H1 (cell line): ENCODE results near the gene NMRAL1. TPM values are rescaled to one million over a fixed set of nuclear protein-coding genes. Genes with fewer than 3 reads are reported as not detected.

Source experiments
- RFX5 ChIP-seq: IDR thresholded peaks from 2 replicates; pipeline ENCODE4 v1.6.1; 2011; ENCODE audit warnings: low read depth, low read length, improper control_type of control experiment, borderline replicate concordance
- RXRA ChIP-seq: IDR thresholded peaks from 2 replicates; pipeline ENCODE4 v1.6.1; 2011; ENCODE audit warnings: low read depth, mild to moderate bottlenecking, low read length, moderate library complexity; ENCODE audit not compliant: insufficient read depth
- SAP30 ChIP-seq: fragments of 300-600 bp; sonication (generic); IDR thresholded peaks from 2 replicates; pipeline ENCODE4 v1.7.1; 2012; ENCODE audit warnings: low read length, moderate library complexity, mild to moderate bottlenecking, inconsistent platforms; ENCODE audit not compliant: insufficient read depth, insufficient replicate concordance
- polyA plus RNA-seq, 7 experiments: library from polyadenylated mRNA; depleted of rRNA in 3 of 7; stranded (reverse) in 5 of 7; unstranded in 2 of 7; fragments of >200 nt in 5 of 7; fragments of 200-250 nt in 2 of 7; gene quantifications; 1 replicate in 5 of 7; 2 replicates in 1 of 7; 4 replicates in 1 of 7; pipeline versions ENCODE4 v1.2.1 to v1.2.3, GENCODE V29; 2011 to 2013; ENCODE audit warnings: missing spikeins in 2 of 7, mixed read lengths in 2 of 7
- total RNA-seq: library from RNA; stranded (reverse); fragmentation: NEBNext Ultra II Directional; extraction: Animal tissue kit (Norgen Biotek cat#: 25700); gene quantifications from 2 replicates; pipeline ENCODE4 v1.2.1, GENCODE V29; 2021
- TF ChIP-seq, protein P1 (sequence below): fragments of 300-600 bp; sonication (generic); IDR thresholded peaks from 2 replicates; pipeline ENCODE4 v1.7.1; 2012; ENCODE audit warnings: low read length, moderate library complexity, mild to moderate bottlenecking, inconsistent platforms; ENCODE audit not compliant: insufficient replicate concordance
- TF ChIP-seq, protein P2 (sequence below), 3 experiments: IDR thresholded peaks; 1 replicate in 2 of 3; 2 replicates in 1 of 3; pipeline versions ENCODE4 v1.5.1 to v1.6.1; 2011; ENCODE audit warnings: low read length in 3 of 3, mild to moderate bottlenecking in 3 of 3, inconsistent platforms in 2 of 3, low read depth in 1 of 3, moderate library complexity in 1 of 3; ENCODE audit not compliant: insufficient read depth in 1 of 3; ENCODE audit errors: control extremely low read depth in 1 of 3

The NMRAL1 gene
- total and polyA plus RNA-seq, 2 of the 8 experiments (the other 6 are each of a cell fraction or from before 2014, with no cell fraction given) = 66.8 to 143 TPM

DNA sequence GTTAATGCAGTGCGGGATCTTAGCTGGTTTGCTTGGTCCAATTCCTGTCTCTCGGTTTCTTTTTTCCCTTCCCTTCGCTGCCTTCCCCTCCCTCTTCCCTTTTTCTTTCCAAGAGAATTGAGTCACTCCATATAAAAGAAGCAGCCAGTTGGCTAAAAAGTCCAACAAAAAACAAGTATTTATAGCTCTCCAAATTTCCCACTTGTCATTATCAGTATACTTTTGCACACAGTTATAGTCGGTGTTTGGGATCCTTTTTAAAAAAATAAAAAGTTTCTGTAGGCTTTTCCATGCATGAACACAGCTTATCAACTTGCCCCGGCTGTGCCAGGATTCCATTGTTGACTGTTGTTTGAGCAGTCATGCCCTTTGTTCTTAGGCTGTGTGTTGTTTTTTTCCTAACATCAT is 26.6 kb upstream of the NMRAL1 start (continued):
- TF ChIP-seq, protein P1, sequence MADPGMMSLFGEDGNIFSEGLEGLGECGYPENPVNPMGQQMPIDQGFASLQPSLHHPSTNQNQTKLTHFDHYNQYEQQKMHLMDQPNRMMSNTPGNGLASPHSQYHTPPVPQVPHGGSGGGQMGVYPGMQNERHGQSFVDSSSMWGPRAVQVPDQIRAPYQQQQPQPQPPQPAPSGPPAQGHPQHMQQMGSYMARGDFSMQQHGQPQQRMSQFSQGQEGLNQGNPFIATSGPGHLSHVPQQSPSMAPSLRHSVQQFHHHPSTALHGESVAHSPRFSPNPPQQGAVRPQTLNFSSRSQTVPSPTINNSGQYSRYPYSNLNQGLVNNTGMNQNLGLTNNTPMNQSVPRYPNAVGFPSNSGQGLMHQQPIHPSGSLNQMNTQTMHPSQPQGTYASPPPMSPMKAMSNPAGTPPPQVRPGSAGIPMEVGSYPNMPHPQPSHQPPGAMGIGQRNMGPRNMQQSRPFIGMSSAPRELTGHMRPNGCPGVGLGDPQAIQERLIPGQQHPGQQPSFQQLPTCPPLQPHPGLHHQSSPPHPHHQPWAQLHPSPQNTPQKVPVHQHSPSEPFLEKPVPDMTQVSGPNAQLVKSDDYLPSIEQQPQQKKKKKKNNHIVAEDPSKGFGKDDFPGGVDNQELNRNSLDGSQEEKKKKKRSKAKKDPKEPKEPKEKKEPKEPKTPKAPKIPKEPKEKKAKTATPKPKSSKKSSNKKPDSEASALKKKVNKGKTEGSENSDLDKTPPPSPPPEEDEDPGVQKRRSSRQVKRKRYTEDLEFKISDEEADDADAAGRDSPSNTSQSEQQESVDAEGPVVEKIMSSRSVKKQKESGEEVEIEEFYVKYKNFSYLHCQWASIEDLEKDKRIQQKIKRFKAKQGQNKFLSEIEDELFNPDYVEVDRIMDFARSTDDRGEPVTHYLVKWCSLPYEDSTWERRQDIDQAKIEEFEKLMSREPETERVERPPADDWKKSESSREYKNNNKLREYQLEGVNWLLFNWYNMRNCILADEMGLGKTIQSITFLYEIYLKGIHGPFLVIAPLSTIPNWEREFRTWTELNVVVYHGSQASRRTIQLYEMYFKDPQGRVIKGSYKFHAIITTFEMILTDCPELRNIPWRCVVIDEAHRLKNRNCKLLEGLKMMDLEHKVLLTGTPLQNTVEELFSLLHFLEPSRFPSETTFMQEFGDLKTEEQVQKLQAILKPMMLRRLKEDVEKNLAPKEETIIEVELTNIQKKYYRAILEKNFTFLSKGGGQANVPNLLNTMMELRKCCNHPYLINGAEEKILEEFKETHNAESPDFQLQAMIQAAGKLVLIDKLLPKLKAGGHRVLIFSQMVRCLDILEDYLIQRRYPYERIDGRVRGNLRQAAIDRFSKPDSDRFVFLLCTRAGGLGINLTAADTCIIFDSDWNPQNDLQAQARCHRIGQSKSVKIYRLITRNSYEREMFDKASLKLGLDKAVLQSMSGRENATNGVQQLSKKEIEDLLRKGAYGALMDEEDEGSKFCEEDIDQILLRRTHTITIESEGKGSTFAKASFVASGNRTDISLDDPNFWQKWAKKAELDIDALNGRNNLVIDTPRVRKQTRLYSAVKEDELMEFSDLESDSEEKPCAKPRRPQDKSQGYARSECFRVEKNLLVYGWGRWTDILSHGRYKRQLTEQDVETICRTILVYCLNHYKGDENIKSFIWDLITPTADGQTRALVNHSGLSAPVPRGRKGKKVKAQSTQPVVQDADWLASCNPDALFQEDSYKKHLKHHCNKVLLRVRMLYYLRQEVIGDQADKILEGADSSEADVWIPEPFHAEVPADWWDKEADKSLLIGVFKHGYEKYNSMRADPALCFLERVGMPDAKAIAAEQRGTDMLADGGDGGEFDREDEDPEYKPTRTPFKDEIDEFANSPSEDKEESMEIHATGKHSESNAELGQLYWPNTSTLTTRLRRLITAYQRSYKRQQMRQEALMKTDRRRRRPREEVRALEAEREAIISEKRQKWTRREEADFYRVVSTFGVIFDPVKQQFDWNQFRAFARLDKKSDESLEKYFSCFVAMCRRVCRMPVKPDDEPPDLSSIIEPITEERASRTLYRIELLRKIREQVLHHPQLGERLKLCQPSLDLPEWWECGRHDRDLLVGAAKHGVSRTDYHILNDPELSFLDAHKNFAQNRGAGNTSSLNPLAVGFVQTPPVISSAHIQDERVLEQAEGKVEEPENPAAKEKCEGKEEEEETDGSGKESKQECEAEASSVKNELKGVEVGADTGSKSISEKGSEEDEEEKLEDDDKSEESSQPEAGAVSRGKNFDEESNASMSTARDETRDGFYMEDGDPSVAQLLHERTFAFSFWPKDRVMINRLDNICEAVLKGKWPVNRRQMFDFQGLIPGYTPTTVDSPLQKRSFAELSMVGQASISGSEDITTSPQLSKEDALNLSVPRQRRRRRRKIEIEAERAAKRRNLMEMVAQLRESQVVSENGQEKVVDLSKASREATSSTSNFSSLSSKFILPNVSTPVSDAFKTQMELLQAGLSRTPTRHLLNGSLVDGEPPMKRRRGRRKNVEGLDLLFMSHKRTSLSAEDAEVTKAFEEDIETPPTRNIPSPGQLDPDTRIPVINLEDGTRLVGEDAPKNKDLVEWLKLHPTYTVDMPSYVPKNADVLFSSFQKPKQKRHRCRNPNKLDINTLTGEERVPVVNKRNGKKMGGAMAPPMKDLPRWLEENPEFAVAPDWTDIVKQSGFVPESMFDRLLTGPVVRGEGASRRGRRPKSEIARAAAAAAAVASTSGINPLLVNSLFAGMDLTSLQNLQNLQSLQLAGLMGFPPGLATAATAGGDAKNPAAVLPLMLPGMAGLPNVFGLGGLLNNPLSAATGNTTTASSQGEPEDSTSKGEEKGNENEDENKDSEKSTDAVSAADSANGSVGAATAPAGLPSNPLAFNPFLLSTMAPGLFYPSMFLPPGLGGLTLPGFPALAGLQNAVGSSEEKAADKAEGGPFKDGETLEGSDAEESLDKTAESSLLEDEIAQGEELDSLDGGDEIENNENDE = no peak
- no peak for TF ChIP-seq RXRA
- TF ChIP-seq, protein P2, sequence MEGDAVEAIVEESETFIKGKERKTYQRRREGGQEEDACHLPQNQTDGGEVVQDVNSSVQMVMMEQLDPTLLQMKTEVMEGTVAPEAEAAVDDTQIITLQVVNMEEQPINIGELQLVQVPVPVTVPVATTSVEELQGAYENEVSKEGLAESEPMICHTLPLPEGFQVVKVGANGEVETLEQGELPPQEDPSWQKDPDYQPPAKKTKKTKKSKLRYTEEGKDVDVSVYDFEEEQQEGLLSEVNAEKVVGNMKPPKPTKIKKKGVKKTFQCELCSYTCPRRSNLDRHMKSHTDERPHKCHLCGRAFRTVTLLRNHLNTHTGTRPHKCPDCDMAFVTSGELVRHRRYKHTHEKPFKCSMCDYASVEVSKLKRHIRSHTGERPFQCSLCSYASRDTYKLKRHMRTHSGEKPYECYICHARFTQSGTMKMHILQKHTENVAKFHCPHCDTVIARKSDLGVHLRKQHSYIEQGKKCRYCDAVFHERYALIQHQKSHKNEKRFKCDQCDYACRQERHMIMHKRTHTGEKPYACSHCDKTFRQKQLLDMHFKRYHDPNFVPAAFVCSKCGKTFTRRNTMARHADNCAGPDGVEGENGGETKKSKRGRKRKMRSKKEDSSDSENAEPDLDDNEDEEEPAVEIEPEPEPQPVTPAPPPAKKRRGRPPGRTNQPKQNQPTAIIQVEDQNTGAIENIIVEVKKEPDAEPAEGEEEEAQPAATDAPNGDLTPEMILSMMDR (IDR thresholded peaks at IDR 0.05; ENCODE audit: control extremely low read depth in 1 of 3, insufficient read depth in 1 of 3, low read depth in 1 of 3, low read length in 3 of 3) = no peak
- no peak for TF ChIP-seq RFX5
- no peak for TF ChIP-seq SAP30
